Cardiac ventricle fibroblast (primary cell): Measurements from ENCODE around the gene PLPP1. TPM values are rescaled to one million over a fixed set of nuclear protein-coding genes. Genes with fewer than 3 reads are reported as not detected.

Experiments used
- total RNA-seq: library from RNA; depleted of rRNA; stranded (reverse); fragments of >200 nt; gene quantifications from 2 replicates; pipeline ENCODE4 v1.2.3, GENCODE V29; 2015

The PLPP1 gene
- total RNA-seq = 158 and 187 TPM in 2 replicates

DNA sequence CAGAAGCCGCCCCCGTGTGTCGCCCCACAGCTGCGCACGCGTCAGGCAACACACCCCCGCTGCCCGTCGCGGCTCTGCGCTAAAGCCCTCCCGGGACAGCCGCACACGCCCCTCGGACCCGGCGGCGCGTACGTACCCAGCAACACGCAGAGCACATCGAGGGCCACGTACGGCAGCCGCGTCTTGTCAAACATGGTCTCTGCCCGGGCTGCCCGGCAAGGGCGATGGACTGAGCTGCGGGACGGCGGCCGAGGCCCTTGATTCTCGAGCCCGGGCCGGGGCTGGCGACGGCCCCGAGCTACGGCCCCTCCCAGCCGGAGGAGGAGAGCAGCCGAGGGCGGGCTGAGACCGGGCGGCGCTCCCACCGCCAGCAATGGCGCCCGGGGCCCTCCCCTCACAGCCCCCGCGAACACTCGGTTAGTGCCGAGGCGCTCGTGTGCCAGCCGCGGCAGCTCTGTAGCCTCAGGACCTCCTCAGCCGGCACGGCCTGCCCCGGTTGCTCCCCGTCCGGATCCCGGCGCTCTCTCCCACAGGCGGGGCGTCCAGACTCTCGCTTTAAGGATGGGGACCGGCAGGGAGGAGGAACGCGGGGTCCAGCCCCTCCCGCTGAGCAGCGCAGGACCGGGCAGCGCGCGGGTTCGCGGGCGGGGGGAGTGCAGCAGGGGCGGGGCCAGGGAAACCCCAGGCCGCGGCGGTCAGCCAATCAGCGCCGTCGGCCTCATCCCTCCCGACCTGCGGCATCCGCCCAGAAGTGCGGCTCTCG is at the start of gene PLPP1:
Gene PLPP1, minus strand, starts transcription at position 529 of the 763 bp plus-strand sequence. Its CDS starts 335 bp downstream, at position 194.

Other genes with a start within 250 kb of the PLPP1 start
- gene DHX29, start 227.3 kb downstream of the PLPP1 start, total RNA-seq = 23.1 and 26.9 TPM in 2 replicates
- 51.0 and 61.2 TPM in 2 replicates for gene MTREX, start 227.0 kb downstream of the PLPP1 start, total RNA-seq
- 10.4 and 13.1 TPM in 2 replicates for gene SLC38A9, start 177.4 kb upstream of the PLPP1 start, total RNA-seq
- gene DDX4, start 203.1 kb upstream of the PLPP1 start, total RNA-seq = not detected in 2 replicates